Activated CD8-positive, alpha-beta memory T cell treated with anti-CD3 and anti-CD28 coated beads, Interleukin-2, amount 50 U/mL, for 48 hours (primary cell): ENCODE results near the gene THADA.

Experiments
- DNase-seq: peaks from one replicate; pipeline ENCODE4 v3.0.0-alpha.2; 2020

THADA gene

DNA sequence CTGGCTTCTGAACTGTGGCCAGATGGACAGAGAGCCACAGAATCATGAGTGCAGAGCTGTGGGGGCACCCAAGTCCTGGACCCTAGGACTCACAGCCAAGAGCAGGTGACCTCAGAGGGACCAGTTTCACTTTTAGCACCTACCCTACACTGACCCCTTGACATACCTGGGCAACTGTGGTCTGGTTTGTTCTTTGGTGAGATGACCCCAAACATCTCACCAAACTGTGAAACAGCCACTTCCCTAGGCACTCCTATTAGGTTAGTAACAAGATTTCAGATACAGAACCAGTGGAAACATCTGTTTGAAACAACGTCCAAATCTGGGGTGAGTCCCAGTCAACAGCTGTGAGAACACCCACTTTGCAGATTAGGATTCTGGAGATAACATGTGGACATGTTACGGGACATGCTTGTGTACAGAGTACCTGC, 367.5 kb downstream of the THADA start:
- DNase-seq: no peak

DNA sequence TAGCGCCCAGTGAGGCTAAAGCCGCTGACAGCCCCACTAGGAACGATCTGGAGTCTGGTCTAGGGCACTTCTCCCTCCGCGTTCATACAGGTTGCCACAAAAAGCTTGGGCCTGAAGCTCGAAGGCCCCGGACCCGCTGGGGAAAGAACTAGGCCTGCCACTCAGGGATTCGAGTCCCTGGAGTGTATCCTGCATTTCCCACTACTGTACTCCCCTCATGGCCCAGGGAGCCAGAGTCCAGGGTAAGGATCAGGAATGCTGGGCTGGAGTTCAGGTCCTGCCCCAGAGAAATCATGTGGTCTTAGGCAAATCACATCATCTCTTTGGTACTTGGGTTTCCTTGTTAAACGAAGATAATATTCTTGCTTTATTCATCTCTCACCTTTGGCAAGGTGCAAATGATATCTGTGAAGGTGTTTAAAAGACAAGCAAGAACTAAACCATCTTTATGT, 368.0 kb downstream of the THADA start:
- no peak for DNase-seq

DNA sequence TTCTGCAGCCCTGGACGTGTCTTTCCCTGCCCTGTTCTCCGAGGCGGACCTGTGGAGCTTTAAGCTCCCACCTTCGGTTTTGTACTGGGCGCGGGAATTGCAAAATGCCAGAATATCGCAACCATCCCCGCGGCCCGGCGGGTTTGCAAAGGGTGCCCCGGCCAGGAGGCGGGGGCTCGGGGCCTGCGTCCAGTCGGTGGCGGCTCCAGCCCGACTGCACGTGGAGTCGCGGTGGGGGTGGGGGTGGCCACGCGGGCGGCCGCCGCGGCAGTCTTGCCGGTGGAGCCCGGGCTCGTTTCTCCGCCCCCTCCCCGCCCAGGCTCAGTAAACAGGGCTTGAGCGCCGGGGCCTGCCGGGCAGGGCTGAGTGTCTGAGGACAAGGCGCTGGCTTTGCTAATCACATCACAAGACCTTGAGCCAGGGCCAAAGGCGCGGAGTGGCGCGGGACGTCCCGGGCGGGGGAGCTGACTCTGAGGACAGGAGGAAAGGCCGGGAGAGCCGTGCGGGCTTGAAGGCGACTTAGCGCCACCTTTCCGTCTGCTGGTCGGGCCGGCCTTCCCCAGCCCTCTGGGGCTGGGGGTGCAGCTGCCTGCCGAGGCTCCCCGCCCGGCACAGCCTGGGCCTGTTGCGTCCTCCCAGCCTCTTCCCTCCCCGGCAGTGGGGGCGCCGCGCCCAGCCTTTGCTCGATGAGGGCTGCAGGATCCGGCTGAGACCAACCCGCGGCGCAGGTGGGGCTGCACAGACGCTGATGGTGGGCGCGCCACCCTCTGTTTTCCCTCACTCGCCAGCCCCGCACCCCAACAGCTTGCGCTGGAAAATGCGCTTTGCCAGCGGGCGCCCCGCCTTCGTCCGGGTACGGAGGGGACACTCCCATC, 368.6 kb downstream of the THADA start:
- peak; percentile 87 for DNase-seq

DNA sequence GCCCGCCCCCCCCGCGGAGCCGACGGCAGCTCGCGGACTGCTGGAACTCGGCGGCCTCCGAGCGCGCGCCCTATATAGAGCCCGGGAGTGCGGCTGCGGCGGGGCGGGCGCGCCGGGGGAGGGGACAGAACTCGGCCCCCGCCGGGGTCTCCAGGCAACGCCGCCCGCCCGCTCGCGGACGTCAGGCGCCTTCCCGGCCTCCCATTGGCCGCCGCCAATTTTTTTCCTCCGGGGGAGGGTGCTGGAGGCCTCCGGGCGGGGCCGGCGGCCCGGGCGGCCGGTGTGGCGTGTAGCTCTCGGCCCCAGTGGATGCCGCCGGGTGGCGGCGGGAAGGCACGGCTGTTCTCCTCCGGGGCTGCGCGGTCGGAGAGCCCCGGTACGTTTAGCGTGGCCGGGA, 369.3 kb downstream of the THADA start, which contains the start of gene ZFP36L2:
TSS of gene ZFP36L2 (minus strand) at position 49 of the 397 bp plus-strand sequence. CDS start 291 bp downstream, outside the sequence.
- peak; percentile 98 for DNase-seq

GRCh38 chr2:43225788-43226557, 369.9 kb downstream of the THADA start:
- peak; percentile 88 for DNase-seq

DNA sequence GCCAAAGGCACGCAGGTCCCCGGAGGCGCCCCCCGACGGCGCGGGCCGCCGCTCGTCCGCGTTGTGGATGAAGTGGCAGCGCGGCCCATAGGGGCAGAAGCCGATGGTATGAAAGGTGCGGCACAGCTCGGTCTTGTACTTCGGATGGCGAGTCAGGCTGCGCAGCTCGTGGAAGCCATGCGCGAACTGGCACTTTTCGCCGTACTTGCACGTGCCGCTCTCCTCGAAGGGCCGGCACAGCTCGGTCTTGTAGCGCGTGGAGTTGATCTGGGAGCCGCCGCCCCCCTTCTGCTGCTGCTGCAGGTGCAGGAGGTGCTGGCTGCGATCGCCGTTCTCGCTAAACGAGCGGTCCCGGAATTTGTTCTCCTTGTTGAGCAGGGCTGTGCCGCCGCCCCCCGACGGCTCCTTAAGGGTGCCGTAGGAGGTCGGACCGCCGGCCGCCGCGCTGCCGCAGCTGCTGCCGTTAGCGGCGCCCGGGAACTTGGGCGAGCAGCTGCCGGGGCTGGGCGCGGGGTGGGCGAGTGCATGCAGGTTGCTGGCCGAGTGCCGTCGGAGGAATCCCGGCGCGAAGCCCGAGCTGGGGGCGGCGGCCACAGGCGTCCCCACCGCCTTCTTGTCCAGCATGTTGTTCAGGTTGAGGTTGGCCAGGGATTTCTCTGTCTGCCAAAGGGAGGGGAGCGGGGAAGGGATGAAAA, 370.6 kb downstream of the THADA start:
- peak; percentile 84 for DNase-seq

GRCh38 chr2:43224571-43225092, 371.2 kb downstream of the THADA start:
- DNase-seq: no peak

GRCh38 chr2:43224131-43224570, 371.7 kb downstream of the THADA start:
- DNase-seq: peak; percentile 84

GRCh38 chr2:43223521-43224001, 372.3 kb downstream of the THADA start:
- no peak for DNase-seq

DNA sequence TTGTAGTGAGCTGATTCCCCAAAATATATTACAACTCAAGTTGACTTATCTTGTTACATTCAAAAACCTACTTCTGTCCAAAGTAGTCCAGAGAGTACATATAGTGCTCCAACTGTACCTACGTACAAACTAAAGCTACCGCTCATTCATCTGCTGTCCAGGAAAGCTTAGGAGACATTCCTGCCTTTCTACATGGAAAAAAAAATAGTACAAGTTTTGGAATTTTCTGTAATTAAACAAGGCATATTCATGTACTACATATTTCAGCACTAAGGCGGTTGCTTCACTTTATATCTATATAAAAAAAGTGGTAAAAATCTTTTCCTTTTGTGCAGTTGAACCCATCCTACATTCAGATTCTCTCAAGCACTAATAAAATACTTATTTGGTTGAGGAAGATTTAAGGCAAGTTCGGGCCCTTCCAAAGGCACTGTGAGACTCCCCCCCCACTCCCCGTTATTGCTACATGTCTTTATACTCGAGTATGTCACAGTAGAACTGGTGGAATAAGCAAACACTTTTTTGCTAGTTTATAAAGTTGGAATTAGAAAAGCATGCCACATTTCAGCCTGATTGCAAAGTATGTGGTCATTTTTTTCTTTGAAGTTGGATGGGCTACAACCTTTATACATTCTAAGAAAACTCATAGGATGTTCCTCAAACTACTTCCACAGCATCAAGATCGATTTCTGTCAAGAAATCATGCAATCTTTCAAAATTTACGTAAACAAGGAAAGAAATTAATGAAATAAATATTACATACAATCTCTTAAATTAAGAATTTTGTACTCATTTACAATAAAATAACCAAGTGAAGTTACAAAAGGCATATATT, 373.1 kb downstream of the THADA start:
- no peak for DNase-seq

GRCh38 chr2:43221763-43222474, 373.9 kb downstream of the THADA start:
- peak; percentile 84 for DNase-seq

GRCh38 chr2:43221124-43221762, 374.6 kb downstream of the THADA start:
- DNase-seq: peak; percentile 74

DNA sequence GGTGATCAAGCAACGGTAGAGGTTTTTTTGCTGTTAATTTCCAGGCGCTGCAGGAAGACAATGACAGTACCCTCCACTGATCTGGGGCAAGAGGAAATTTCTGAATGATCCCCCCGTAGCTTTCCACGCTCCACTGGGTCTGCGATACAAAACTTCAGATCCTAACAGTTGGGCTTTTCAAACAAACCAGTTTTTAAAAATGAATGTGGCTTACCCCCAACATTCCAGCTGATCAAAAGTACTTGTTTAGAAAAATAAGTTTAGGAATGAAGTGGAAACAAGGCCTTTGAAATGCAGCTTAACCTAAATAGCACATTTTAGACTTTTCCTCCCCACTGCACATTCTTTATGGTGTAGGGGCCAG, 375.1 kb downstream of the THADA start:
- no peak for DNase-seq

GRCh38 chr2:43220229-43220751, 375.5 kb downstream of the THADA start:
- DNase-seq: no peak

GRCh38 chr2:43219383-43220228, 376.2 kb downstream of the THADA start:
- DNase-seq: peak; percentile 85

GRCh38 chr2:43218702-43219382, 377.0 kb downstream of the THADA start:
- peak; percentile 69 for DNase-seq

- no peak for DNase-seq
Observed at GRCh38 chr2:43218155-43218701, 377.6 kb downstream of the THADA start.
